H54 (cell line): Measurements from ENCODE around the gene MSANTD1.
A peak's percentile ranks its signal among the peaks of the same experiment; 100 is the strongest.

Source experiments
- DNase-seq: peaks from one replicate; pipeline ENCODE4 v3.0.0; 2011; ENCODE audit warnings: low spot score, mixed read lengths; ENCODE audit not compliant: insufficient read length
- FAIRE-seq: peaks from 3 replicates; lab custom pipeline; 2011; peaks lifted over from hg19 to GRCh38; lab: Jason Lieb, UNC
- POLR2A ChIP-seq: IDR thresholded peaks from 2 replicates; pipeline ENCODE4 v1.6.1; 2011; ENCODE audit warnings: low read depth, mild to moderate bottlenecking, low read length

The MSANTD1 gene

GRCh38 chr4:3252831-3253641 is 4.1 kb downstream of the MSANTD1 start:
- no peak for TF ChIP-seq POLR2A
- FAIRE-seq (no peak), DNase-seq (no peak)

DNA sequence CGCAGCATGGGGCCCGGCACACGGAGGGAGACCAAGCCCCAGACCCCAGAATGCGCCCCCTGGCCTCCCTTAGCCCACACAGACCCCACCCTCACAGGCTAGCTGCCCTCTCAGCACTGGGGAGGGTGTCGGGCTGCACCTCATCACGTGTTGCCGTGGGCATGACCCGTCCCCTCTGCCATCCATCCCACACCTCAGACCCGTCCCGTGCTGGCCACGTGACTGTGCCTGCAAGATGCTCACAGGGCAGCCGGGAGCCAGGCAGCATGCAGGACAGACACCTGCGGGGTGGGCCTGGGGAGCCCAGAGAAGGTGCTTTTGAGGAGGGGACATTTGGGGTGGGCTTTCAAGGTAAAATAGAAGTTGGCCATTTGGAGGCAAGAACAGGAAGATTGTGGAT is 4.8 kb downstream of the MSANTD1 start:
- no peak for TF ChIP-seq POLR2A
- FAIRE-seq, result no peak
- DNase-seq, result no peak

DNA sequence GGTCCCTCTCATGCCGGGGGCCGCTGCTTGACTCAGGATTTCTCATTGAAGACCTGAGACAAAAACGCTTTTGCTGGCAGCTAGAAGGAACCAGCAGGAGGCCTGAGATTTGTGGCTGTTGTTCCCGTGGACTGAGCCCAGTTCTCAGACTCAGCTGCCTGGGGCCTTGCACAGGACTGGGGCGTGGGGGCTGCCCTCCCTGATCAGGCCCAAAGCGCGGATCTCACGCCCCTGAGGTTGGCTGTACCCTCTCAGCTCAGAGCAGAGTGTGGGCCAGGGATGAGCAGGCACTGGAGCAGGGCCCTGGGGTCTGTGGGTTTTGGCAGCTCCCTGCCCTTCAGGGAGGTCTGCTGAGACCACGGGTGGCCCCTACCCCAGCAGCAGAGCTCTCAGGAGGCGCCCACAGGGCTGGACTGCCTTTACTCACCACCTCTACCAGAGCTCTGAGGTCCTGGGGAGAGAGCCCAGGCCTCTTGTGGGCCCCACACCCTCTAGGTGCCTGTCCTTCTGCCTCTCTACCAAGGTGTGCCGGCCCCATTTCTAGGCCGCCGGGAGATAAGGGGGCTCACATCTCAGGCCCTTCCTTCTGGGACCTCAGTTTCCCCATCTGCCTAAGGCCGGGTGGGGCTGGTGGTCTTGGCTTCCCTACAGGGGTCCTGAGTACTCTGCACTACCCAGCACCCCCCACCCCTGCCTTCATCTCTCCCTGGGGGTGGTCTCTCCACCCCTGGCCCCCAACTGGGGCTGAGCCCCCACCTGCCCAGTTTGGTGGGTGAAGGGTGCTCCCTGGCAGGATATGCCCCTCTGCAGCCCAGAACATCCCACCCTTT is 5.6 kb downstream of the MSANTD1 start:
- FAIRE-seq, result no peak

GRCh38 chr4:3255611-3256186 is 6.7 kb downstream of the MSANTD1 start:
- DNase-seq (no peak), FAIRE-seq (no peak)
- TF ChIP-seq POLR2A, result no peak

More for the DNA sequence above, 5.6 kb downstream of the MSANTD1 start:
- no peak for TF ChIP-seq POLR2A
- DNase-seq, result no peak

DNA sequence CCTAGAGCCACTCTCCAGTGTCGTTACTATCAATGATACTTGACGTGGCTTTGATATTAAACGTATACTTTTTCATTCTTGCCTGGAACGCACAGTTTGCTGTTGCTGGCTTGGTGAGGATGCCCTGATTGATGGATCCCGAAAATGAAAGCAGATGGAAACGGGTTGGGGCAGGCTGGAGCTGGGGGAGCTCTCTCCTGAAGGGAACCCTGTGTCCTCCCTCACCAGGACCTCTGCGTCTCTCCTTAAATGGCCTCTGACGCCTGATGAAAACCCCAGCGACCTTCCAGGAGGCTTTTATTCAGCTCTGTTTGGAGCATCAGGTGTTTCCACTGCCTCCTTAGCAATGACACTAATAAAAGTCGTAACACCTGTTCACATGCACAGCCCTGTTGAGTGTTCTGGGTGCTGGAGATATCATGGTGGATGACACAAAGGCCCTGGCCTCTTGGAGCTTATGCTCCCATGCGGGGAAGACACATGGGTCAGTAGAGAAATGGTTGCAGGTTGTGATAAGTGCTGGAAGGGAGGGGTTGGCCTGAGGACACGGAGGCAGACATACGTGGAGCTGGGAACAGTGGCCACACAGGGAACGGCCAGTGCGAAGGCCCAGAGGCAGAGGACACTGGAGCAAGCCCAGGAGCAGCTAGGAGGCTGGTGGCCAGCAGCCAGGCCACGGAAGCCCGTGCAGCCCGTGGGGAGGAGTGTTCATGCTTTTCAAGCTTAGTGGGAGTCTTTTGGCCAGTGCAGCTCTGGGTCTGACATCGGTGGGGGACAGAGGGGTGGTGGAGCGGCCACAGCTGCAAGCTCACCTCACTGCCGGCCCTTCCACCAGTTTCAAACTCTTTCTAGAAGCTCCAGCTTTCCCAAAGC is 7.5 kb downstream of the MSANTD1 start:
- no peak for DNase-seq
- no peak for TF ChIP-seq POLR2A
- FAIRE-seq, result no peak

GRCh38 chr4:3257103-3257555 is 8.2 kb downstream of the MSANTD1 start:
- no peak for TF ChIP-seq POLR2A
- DNase-seq, result no peak
- no peak for FAIRE-seq

- peak; percentile 89 for DNase-seq
- no peak for TF ChIP-seq POLR2A
- FAIRE-seq, result peak; percentile 69
Observed at GRCh38 chr4:3257556-3258482, 8.9 kb downstream of the MSANTD1 start.

DNA sequence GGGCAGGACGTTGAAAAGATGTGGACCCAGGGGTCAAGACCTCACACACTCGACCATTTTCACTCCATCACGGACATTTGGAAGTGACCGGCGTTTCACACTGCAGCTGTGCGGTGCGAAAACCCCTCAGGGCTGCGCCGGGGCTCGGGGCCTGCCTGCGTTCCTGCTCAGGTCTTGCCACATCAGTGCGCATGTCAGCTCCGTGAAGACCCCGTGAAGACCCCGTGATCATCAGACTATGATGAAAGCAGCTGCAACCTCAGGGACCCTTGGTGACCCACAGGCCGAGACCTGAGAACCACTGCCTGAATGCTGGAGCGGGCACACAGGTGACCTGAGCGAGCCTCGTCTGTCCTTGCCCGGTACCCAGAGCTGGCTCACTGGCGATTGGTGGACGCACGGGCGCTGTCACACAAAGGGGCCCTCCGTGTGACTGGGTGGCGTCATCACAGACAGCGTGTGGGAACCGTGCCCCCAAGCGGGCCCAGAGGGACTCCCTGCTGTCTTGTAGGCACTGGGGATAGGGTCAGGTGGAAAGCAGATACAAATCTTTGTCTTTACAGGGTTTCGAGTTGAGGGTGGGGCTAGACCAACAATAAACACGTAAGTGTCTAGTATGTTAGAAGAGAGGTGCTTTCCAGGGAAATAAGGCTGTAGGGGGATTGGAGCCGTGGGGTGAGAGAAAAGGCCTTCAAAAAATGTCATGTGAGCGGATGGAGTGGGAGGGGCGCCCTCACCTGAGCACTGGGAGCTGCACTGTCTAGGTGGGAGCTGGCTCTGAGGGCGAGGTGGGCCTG is 12.7 kb downstream of the MSANTD1 start:
- no peak for TF ChIP-seq POLR2A
- DNase-seq (no peak), FAIRE-seq (no peak)

- DNase-seq (no peak), FAIRE-seq (no peak)
- TF ChIP-seq POLR2A, result no peak
Observed at GRCh38 chr4:3262208-3263052, 13.5 kb downstream of the MSANTD1 start.

DNA sequence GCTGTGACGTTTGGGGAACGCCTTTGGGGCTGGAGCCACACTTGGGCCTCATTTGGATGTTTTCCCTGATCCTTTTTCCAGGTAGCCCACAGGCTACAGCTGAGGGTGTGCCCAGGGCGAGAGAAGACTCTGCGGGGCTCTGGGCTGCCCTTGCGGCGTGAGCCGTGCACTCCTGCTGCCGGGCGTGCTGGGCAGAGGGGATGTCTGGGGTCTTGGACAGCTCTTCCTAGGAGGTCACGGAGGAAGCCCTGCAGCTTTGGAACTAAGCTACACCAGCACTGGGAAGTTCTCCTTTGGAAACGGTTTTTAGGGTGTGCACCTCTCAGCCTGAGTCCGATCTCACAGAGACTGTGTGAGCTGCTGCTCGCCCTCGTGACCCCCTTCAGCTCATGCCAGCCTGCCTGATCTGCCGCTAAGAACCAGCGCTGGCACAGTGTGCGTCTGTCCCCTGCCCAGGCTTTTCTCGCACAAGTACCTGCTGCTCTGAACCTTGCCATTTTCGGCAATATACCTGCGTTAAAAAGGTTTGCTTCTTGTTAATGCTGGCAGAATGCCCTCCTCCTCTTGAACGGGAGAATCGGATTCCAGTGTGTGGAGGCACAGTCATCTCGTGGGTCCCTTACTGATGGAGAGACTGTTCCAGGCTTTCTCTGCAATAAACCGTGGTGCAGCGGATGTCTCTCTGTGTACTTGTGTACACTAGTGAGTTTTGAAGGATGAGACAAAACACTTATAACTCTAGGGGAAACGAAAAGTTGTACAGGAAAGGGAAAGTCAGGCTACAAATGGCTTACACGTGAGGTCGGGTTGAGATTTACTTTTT is 14.3 kb downstream of the MSANTD1 start:
- no peak for DNase-seq
- no peak for FAIRE-seq
- TF ChIP-seq POLR2A, result no peak
